Astrocyte of the spinal cord (primary cell): Measurements from ENCODE around the gene DAG1.

Source experiments
- DNase-seq: peaks from one replicate; pipeline ENCODE4 v3.0.0; 2011; ENCODE audit warnings: low read depth, low spot score
- H3K4me3 ChIP-seq: 2 replicates; pipeline ENCODE4 v1.5.1; 2011; ENCODE audit warnings: low read depth, mild to moderate bottlenecking, low read length, moderate library complexity
- CTCF ChIP-seq: IDR thresholded peaks from 2 replicates; pipeline ENCODE4 v1.5.1; 2012; ENCODE audit warnings: low read depth, mild to moderate bottlenecking, low read length, inconsistent platforms
- in situ Hi-C: cut with HindIII; loops from 2 replicates; pipeline ENCODE4 v1.10.0; 2017; ENCODE audit warnings: low sequenced_read_pairs

DAG1 gene

GRCh38 chr3:49556500-49557275, 86.6 kb downstream of the DAG1 start:
- no peak for DNase-seq
- no peak for TF ChIP-seq CTCF
- in situ Hi-C loops: no loop called here
- no peak overlapping the region for H3K4me3 ChIP-seq

- H3K4me3 ChIP-seq: no peak overlapping the region
- DNase-seq: no peak
- in situ Hi-C loops: no loop called here
- no peak for TF ChIP-seq CTCF
Observed at GRCh38 chr3:49563040-49563578, 93.0 kb downstream of the DAG1 start.

GRCh38 chr3:49563766-49564165, 93.7 kb downstream of the DAG1 start:
- in situ Hi-C loops: no loop called here
- H3K4me3 ChIP-seq: no peak overlapping the region

DNA sequence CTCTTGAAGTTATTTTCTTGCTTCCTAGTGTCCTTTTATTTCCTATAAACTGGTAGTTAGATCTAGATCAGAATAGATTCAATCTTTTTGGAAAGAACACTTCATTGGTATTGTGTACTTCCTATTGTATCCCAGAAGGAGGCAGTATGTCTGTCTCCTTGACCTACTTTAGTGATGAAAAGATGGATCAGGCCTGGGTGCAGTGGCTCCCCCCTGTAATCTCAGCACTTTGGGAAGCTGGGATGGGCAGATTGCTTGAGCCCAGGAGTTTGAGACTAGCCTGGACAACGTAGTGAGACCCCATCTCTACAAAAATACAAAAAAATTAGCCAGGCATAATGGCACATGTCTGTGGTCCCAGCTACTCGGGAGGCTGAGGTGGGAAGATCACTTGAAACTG, 96.2 kb downstream of the DAG1 start:
- TF ChIP-seq CTCF: peak; percentile 36
- in situ Hi-C loops: no loop called here
- DNase-seq: no peak
- no peak overlapping the region for H3K4me3 ChIP-seq

More at GRCh38 chr3:49563766-49564165, 93.7 kb downstream of the DAG1 start:
- no peak for TF ChIP-seq CTCF
- no peak for DNase-seq

DNA sequence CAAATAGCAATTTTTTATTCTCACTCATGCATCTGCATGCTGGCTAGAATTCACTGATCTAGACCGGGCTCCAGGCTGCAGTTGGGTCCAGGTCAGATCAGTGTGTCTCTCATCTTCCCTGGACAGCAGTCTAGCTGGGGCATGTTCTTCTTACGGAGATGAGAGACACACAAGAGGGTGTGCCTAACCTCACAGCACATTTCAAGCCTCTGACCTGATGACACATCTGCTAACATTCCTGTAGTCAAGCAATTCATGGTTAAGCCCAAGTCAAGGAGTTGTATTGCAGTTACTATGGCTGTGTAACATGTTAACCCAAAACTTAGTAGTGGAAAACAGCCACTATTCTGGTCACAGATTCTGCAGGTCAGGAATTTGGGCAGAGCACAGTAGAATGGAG, 97.3 kb downstream of the DAG1 start:
- TF ChIP-seq CTCF: no peak
- no peak overlapping the region for H3K4me3 ChIP-seq
- in situ Hi-C loops: no loop called here
- DNase-seq: no peak

DNA sequence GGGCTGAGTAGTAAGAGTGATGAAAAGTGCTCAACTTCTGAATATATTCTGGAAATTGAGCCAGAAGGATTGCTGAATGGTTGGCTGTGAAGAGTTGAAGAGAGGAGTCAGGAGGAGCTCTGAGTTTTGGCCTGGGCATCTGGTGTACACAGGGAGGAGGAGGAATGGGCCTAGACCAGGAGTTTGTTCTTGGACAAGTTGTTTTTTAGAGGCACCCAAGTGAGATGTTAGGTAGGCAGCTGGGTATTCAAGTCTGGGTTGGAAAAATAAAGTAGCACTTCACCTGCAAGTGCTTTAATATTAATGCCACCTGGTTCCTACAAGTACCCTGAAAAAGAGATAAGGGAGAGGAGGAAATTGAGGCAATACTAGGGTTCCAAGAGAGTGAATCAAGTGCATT, 98.9 kb downstream of the DAG1 start:
- in situ Hi-C loops: no loop called here
- no peak for TF ChIP-seq CTCF
- no peak for DNase-seq
- no peak overlapping the region for H3K4me3 ChIP-seq
